Type B pancreatic cell (in vitro differentiated cells): Measurements from ENCODE around the gene EDEM2. TPM values are rescaled to one million over a fixed set of nuclear protein-coding genes. Genes with fewer than 3 reads are reported as not detected.

ENCODE experiments used
- DNase-seq: peaks from one replicate; pipeline ENCODE4 v3.0.0; 2021; ENCODE audit warnings: mixed read lengths; ENCODE audit not compliant: unreplicated experiment; ENCODE audit errors: extremely low spot score
- H3K27ac Mint-ChIP-seq: 2 replicates; pipeline ENCODE4 v1.8.0; 2021; ENCODE audit warnings: mild to moderate bottlenecking, mixed read lengths
- H3K27me3 Mint-ChIP-seq: 2 replicates; pipeline ENCODE4 v1.8.0; 2021; ENCODE audit warnings: mixed read lengths
- H3K36me3 Mint-ChIP-seq: 2 replicates; pipeline ENCODE4 v1.8.0; 2021; ENCODE audit warnings: mixed read lengths
- H3K4me1 Mint-ChIP-seq: one replicate; pipeline ENCODE4 v1.8.0; 2021; ENCODE audit warnings: mixed read lengths; ENCODE audit not compliant: unreplicated experiment
- H3K4me3 Mint-ChIP-seq: 2 replicates; pipeline ENCODE4 v1.8.0; 2021; ENCODE audit warnings: mild to moderate bottlenecking, mixed read lengths
- H3K9me3 Mint-ChIP-seq: 2 replicates; pipeline ENCODE4 v1.8.0; 2021; ENCODE audit warnings: mixed read lengths
- CTCF ChIP-seq: fragments of 200-600 bp; sonication (generic); conservative IDR thresholded peaks from 2 replicates; pipeline ENCODE4 v1.5.0; 2021; ENCODE audit warnings: antibody characterized with exemption, mild to moderate bottlenecking
- total RNA-seq: library from RNA; stranded (reverse); gene quantifications from 2 replicates; pipeline ENCODE4 v1.2.1, GENCODE V29; 2021; ENCODE audit warnings: low replicate concordance

Gene EDEM2
- total RNA-seq, 1 donor from 2014 or later = 27.3 TPM

GRCh38 chr20:35134880-35135279, 12.3 kb downstream of the EDEM2 start:
- no peaks in the 10 kb centered on the region for H3K4me1 Mint-ChIP-seq
- no peaks in the 10 kb centered on the region for H3K27me3 Mint-ChIP-seq
- no peak overlapping the region for H3K4me3 Mint-ChIP-seq
- no peaks in the 10 kb centered on the region for H3K9me3 Mint-ChIP-seq
- H3K36me3 Mint-ChIP-seq = peaks cover 32% of the 10 kb centered on the region
- DNase-seq = no peak
- no peak overlapping the region for H3K27ac Mint-ChIP-seq
- TF ChIP-seq CTCF = no peak

- no peaks in the 10 kb centered on the region for H3K27me3 Mint-ChIP-seq
Measured at GRCh38 chr20:35134472-35134871, 12.7 kb downstream of the EDEM2 start.

DNA sequence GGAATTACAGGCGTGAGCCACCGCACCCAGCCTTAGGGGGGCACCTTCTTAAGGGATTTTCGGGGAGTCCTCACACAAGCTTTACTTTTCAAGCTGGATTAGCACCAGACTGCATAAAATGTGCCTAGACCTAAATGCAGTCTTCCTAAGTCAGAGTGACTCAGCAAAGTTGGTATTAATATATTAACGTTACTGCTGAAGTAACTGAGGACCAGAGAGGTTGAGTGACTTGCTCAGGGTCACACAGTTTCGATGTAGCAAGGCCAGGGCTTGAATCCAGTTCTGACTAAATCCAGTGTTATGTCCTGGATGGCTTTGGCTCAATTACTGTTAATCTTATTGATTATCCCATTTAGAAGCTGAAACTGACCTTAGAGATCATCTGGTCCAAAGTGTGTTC, 13.4 kb downstream of the EDEM2 start:
- no peak for TF ChIP-seq CTCF
- Mint-ChIP-seq H3K9me3 (no peaks in the 10 kb centered on the region), H3K27ac (no peak overlapping the region), H3K36me3 (peaks cover 32% of the 10 kb centered on the region), H3K4me1 (no peaks in the 10 kb centered on the region), H3K4me3 (no peak overlapping the region), H3K27me3 (no peaks in the 10 kb centered on the region)
- no peak for DNase-seq

More at GRCh38 chr20:35134472-35134871, 12.7 kb downstream of the EDEM2 start:
- peaks cover 32% of the 10 kb centered on the region for H3K36me3 Mint-ChIP-seq
- H3K9me3 Mint-ChIP-seq = no peaks in the 10 kb centered on the region
- H3K27ac Mint-ChIP-seq = no peak overlapping the region
- DNase-seq = no peak
- H3K4me3 Mint-ChIP-seq = no peak overlapping the region
- TF ChIP-seq CTCF = no peak
- no peaks in the 10 kb centered on the region for H3K4me1 Mint-ChIP-seq

GRCh38 chr20:35133031-35133430, 14.1 kb downstream of the EDEM2 start:
- no peaks in the 10 kb centered on the region for H3K27me3 Mint-ChIP-seq
- TF ChIP-seq CTCF = no peak
- H3K4me1 Mint-ChIP-seq = no peaks in the 10 kb centered on the region
- H3K36me3 Mint-ChIP-seq = peaks cover 32% of the 10 kb centered on the region
- H3K9me3 Mint-ChIP-seq = no peaks in the 10 kb centered on the region
- no peak overlapping the region for H3K27ac Mint-ChIP-seq
- H3K4me3 Mint-ChIP-seq = no peak overlapping the region
- DNase-seq = no peak

GRCh38 chr20:35131934-35132333, 15.2 kb downstream of the EDEM2 start:
- H3K36me3 Mint-ChIP-seq = peaks cover 32% of the 10 kb centered on the region

More at GRCh38 chr20:35131934-35132333, 15.2 kb downstream of the EDEM2 start:
- no peak for DNase-seq
- H3K4me1 Mint-ChIP-seq = no peaks in the 10 kb centered on the region
- no peak overlapping the region for H3K27ac Mint-ChIP-seq
- H3K4me3 Mint-ChIP-seq = no peak overlapping the region
- H3K9me3 Mint-ChIP-seq = no peaks in the 10 kb centered on the region
- H3K27me3 Mint-ChIP-seq = no peaks in the 10 kb centered on the region
- TF ChIP-seq CTCF = no peak
